Esophagus muscularis mucosa (tissue), 3 donors: Measurements from ENCODE around the gene MPZL1.

Source experiments
- EP300 ChIP-seq: sonication (generic); formaldehyde crosslinking; IDR thresholded peaks from one replicate; pipeline ENCODE4 v1.6.1; 2017; ENCODE audit warnings: antibody characterized with exemption
- TF ChIP-seq, protein P1 (sequence below), 3 experiments: fragments of 200-600 bp in 2 of 3; fragments of 450-650 bp in 1 of 3; sonication (generic) in 2 of 3; IDR thresholded peaks; one replicate each; pipeline ENCODE4 v1.5.1; 2017 to 2019; ENCODE audit warnings: antibody characterized with exemption in 3 of 3, mild to moderate bottlenecking in 2 of 3, moderate library complexity in 1 of 3

GRCh38 chr1:167786502-167786901, 64.7 kb downstream of the MPZL1 start:
- TF ChIP-seq, protein P1, sequence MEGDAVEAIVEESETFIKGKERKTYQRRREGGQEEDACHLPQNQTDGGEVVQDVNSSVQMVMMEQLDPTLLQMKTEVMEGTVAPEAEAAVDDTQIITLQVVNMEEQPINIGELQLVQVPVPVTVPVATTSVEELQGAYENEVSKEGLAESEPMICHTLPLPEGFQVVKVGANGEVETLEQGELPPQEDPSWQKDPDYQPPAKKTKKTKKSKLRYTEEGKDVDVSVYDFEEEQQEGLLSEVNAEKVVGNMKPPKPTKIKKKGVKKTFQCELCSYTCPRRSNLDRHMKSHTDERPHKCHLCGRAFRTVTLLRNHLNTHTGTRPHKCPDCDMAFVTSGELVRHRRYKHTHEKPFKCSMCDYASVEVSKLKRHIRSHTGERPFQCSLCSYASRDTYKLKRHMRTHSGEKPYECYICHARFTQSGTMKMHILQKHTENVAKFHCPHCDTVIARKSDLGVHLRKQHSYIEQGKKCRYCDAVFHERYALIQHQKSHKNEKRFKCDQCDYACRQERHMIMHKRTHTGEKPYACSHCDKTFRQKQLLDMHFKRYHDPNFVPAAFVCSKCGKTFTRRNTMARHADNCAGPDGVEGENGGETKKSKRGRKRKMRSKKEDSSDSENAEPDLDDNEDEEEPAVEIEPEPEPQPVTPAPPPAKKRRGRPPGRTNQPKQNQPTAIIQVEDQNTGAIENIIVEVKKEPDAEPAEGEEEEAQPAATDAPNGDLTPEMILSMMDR (IDR thresholded peaks at IDR 0.05), result no peak
- no peak for TF ChIP-seq EP300
